Activated CD8-positive, alpha-beta memory T cell treated with anti-CD3 and anti-CD28 coated beads for 36 hours (primary cell): ENCODE results near the gene HAVCR2. TPM values are rescaled to one million over a fixed set of nuclear protein-coding genes. Genes with fewer than 3 reads are reported as not detected.

Source experiments
- CTCF ChIA-PET: fragments of 350-600 bp; sonication (Branson Sonifier 250); formaldehyde crosslinking; loops from one replicate; lab custom pipeline; 2021; ENCODE audit warnings: antibody characterized with exemption; lab: Charles Lee
- POLR2A ChIA-PET: fragments of 350-600 bp; sonication (Branson Sonifier 250); formaldehyde crosslinking; loops from one replicate; lab custom pipeline; 2021; ENCODE audit warnings: antibody characterized with exemption; lab: Charles Lee
- total RNA-seq, 2 experiments: library from RNA; stranded (reverse); gene quantifications; one replicate each; pipeline ENCODE4 v1.2.3, GENCODE V29; 2021

Gene HAVCR2
- total RNA-seq, 2 experiments from 2014 or later: 16.3 to 16.8 TPM

DNA sequence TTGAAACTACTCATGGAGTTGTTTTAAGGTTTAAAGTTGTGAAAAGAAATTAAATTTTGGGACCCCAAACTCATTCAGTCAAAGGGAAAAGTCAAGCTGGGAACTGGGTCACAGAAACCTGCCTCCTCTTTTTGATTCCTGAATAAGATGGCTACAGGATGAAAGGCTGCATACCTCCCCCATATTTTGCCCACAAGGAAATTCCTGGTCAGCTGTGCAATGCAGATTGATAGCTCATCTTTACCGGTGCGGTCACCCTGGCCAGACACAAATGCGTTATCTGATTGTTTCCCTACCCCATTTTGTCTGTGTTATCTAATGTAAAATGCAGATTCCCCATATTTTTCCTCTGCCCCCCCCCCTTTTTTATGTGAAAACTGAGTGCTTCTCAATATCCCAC lies 1.3 kb downstream of the HAVCR2 start:
- ChIA-PET POLR2A (no interaction called here), CTCF (interaction anchor here (0.5 kb wide), 1 partner anchor 23 kb away, joined by 5 read pairs; no protein-coding TSS in a partner anchor)

- ChIA-PET CTCF (interaction anchor here (0.5 kb wide), 1 partner anchor 24 kb away, joined by 5 read pairs; no protein-coding TSS in a partner anchor), POLR2A (no interaction called here)
Measured at GRCh38 chr5:157106630-157107461, 2.0 kb downstream of the HAVCR2 start.

DNA sequence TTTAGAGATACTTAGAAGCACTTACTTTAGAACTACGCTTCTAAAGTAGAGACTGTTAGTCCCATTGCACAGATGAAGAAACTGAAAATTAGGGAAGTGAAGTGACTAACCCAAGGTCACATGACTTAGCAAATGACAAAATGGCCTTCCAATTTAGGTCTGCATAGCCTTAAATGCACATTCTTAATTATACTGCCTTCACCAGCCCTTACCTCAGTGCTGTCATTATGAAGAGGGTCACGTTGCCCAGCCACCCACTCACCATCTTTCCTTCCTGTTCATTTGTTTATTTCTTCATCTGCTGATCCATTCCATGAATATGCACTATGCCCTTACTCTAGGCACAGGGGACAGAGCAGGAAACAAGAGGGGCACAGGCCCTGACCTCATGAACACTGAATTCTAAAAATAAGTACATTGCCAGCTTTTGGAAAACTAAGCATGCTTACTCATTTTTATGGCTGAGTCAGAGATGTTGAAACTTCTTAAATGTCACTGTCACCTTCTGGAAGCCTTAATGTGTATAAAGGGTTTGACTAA lies 8.6 kb downstream of the HAVCR2 start:
- CTCF ChIA-PET: no interaction called here
- POLR2A ChIA-PET: interaction anchor here (1.0 kb wide), 1 partner anchor 42 kb away, joined by 3 read pairs; the partner anchor contains the start of gene MED7

- POLR2A ChIA-PET: interaction anchor here (0.6 kb wide), 1 partner anchor 71 kb away, joined by 6 read pairs; no protein-coding TSS in a partner anchor
- CTCF ChIA-PET: no interaction called here
Measured at GRCh38 chr5:157088342-157088990, 20.4 kb downstream of the HAVCR2 start.

- POLR2A ChIA-PET: no interaction called here
Measured at GRCh38 chr5:157086751-157087359, 22.0 kb downstream of the HAVCR2 start.

GRCh38 chr5:157085930-157086329 lies 22.9 kb downstream of the HAVCR2 start:
- POLR2A ChIA-PET: no interaction called here
- CTCF ChIA-PET: no interaction called here

More at GRCh38 chr5:157086751-157087359, 22.0 kb downstream of the HAVCR2 start:
- CTCF ChIA-PET: interaction anchor here (0.7 kb wide), 1 partner anchor 915 kb away, joined by 4 read pairs; no protein-coding TSS in a partner anchor

- POLR2A ChIA-PET: no interaction called here
Measured at GRCh38 chr5:157080286-157080685, 28.6 kb downstream of the HAVCR2 start.

DNA sequence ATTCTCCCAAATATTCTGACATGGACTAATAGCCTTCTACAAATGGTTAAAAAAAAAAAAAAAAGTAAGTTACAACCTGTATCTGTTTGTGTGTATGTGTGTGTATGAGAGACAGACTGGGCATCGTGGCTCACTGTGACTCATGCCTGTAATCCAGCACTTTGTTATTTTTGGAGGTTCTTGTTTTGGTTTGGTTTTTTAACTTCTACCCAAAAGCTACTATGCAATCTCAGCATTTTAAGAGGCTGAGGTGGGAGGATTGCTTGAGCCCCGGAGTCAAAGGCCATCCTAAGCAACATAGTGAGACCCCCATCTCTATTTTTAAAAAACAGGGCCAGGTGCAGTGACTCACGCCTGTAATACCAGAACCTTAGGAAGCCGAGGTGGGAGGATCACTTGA lies 32.3 kb downstream of the HAVCR2 start:
- ChIA-PET CTCF (no interaction called here), POLR2A (no interaction called here)

More at GRCh38 chr5:157080286-157080685, 28.6 kb downstream of the HAVCR2 start:
- CTCF ChIA-PET: interaction anchor here (0.7 kb wide), 2 partner anchors 27 to 82 kb away, joined by 3 read pairs; no protein-coding TSS in a partner anchor

- ChIA-PET CTCF (no interaction called here), POLR2A (interaction anchor here (0.9 kb wide), 1 partner anchor 26 kb away, joined by 5 read pairs; no protein-coding TSS in a partner anchor)
Measured at GRCh38 chr5:157072508-157072907, 36.3 kb downstream of the HAVCR2 start.

DNA sequence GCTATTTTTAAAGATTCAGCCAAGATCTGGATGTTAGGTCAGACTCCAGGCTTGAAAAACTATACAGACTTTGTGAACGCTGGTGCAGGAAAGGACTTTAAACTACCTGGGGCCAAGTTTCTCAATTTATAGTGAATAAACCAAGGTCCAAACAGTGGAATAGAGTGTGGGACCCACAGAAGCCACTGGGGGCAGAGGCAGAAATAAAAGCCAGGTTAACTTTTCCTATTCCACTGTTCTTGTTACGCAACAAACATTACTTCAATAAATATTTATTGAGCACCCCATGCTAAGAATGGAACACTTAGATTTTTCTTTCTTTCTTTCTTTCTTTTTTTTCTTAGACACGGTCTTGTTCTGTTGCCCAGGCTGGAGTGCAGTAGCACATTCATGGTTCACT lies 38.9 kb downstream of the HAVCR2 start:
- CTCF ChIA-PET: no interaction called here
- POLR2A ChIA-PET: no interaction called here

DNA sequence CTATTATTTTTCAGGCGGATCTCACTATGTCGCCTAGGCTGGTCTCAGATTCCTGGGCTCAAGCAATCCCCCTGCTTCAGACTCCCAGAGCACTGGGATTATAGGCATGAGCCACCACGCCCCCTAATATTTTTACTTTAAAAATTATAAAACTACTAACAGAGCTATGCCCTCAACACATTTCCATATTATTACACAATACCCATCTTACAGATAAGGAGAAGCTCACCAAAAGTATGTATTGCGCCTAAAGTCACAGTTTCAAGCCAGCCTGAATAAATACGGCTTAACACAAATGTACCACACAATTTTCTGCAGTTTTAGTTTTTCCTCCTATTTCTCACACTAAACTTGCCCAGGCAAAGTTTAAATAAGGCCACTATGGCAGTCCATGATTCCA lies 40.1 kb downstream of the HAVCR2 start:
- CTCF ChIA-PET: no interaction called here
- POLR2A ChIA-PET: no interaction called here

DNA sequence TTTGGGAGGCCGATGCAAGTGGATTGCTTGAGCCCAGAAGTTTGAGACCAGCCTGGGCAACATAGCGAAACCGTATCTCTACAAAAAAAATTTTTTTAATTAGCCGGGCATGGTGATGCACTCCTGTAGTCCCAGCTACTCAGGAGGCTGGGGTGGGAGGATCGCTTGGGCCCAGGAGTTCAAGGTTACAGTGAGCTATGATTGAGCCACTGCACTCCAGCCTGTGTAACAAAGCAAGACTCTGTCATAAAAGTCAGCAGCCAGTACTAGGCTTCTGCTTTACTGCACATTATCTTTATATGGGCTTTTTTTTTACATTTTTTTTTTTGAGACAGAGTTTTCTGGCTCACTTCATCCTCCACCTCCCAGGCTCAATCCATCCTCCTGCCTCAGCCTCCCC lies 40.5 kb downstream of the HAVCR2 start:
- ChIA-PET POLR2A (no interaction called here), CTCF (no interaction called here)

- CTCF ChIA-PET: no interaction called here
- POLR2A ChIA-PET: interaction anchor here (0.5 kb wide), 1 partner anchor 448 kb away, joined by 5 read pairs; no protein-coding TSS in a partner anchor
Measured at GRCh38 chr5:157067005-157067404, 41.8 kb downstream of the HAVCR2 start.

DNA sequence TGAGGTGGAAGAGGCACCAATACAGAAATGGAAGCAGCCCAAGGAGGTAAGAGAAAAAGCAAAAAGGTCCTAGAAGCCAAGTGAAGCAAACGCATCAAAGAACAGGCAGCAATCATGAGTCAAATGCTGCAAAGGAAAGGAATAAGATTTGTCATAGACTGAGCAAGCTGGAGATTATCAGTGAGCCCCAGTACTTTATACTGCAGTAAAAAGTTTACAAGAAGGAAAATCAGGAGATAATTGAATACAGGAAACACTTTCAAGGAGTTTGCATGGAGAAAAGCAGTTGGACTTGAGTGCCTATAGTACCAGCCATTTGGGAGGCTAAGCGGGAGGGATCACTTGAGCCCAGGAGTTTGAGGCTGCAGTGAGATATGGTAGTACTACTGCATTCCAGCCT lies 42.8 kb downstream of the HAVCR2 start:
- ChIA-PET CTCF (no interaction called here), POLR2A (no interaction called here)

GRCh38 chr5:157063776-157064430 lies 44.9 kb downstream of the HAVCR2 start:
- CTCF ChIA-PET: no interaction called here
- POLR2A ChIA-PET: interaction anchor here (0.6 kb wide), 1 partner anchor 197 kb away, joined by 3 read pairs; no protein-coding TSS in a partner anchor

DNA sequence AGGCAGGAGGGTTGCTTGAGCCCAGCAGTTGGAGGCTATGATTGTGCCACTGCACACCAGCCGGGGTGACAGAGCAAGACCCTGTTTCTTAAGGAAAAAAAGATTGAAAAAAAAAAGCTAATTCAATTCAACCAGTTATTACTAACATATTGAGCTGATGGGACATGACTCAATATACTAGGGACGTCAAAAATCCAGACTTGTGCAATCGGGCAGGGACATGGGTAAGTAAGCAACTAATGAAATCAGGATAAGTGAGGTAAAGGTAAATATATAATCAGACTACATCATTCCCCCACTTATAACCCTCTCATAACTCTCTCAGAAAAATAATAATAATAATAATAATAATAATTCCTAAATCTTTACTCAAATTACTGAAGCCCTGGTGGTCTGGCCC lies 49.0 kb downstream of the HAVCR2 start:
- CTCF ChIA-PET: no interaction called here
- POLR2A ChIA-PET: no interaction called here

GRCh38 chr5:157059093-157059539 lies 49.7 kb downstream of the HAVCR2 start, which contains the start of gene HAVCR1:
Gene HAVCR1 (minus strand): TSS chr5:157059116. CDS start chr5:157057943, 1,173 bp downstream.
- POLR2A ChIA-PET: no interaction called here
- CTCF ChIA-PET: no interaction called here

- ChIA-PET POLR2A (no interaction called here), CTCF (no interaction called here)
Measured at GRCh38 chr5:157057459-157058370, 51.1 kb downstream of the HAVCR2 start.
